H9 (cell line): ENCODE results near the gene ARMH3. TPM values are rescaled to one million over a fixed set of nuclear protein-coding genes. Genes with fewer than 3 reads are reported as not detected.

Source experiments
- DNase-seq: peaks from one replicate; pipeline ENCODE4 v3.0.0-alpha.2; 2017
- H2AFZ ChIP-seq: one replicate; pipeline ENCODE4 v1.6.1; 2013; ENCODE audit warnings: mild to moderate bottlenecking, low read length, control low read depth, moderate library complexity
- H2AK5ac ChIP-seq: 2 replicates; pipeline ENCODE4 v1.6.1; 2013; ENCODE audit warnings: low read length, control low read depth, mixed read lengths; ENCODE audit not compliant: insufficient read length
- H2BK120ac ChIP-seq: one replicate; pipeline ENCODE4 v1.6.1; 2013; ENCODE audit warnings: low read depth, mild to moderate bottlenecking, low read length, control low read depth, inconsistent platforms; ENCODE audit not compliant: poor library complexity, severe bottlenecking
- H2BK12ac ChIP-seq: 2 replicates; pipeline ENCODE4 v1.6.1; 2013; ENCODE audit warnings: low read length, control low read depth, mixed read lengths, low read depth; ENCODE audit not compliant: insufficient read length
- H2BK15ac ChIP-seq: 2 replicates; pipeline ENCODE4 v1.6.1; 2013; ENCODE audit warnings: low read depth, low read length, control low read depth
- H2BK20ac ChIP-seq: one replicate; pipeline ENCODE4 v1.6.1; 2013; ENCODE audit warnings: low read depth, mild to moderate bottlenecking, low read length, control low read depth, inconsistent platforms; ENCODE audit not compliant: poor library complexity, severe bottlenecking
- H2BK5ac ChIP-seq: 2 replicates; pipeline ENCODE4 v1.6.1; 2013; ENCODE audit warnings: low read length, control low read depth, mixed read lengths; ENCODE audit not compliant: insufficient read length
- H3K14ac ChIP-seq: 2 replicates; pipeline ENCODE4 v1.6.1; 2013; ENCODE audit warnings: low read length, control low read depth; ENCODE audit not compliant: insufficient read depth
- H3K18ac ChIP-seq: 2 replicates; pipeline ENCODE4 v1.6.1; 2013; ENCODE audit warnings: low read depth, mild to moderate bottlenecking, mixed read lengths, low read length, control low read depth; ENCODE audit not compliant: insufficient read length
- H3K23ac ChIP-seq: 2 replicates; pipeline ENCODE4 v1.6.1; 2013; ENCODE audit warnings: low read length, control low read depth, mixed read lengths, low read depth; ENCODE audit not compliant: insufficient read length
- H3K23me2 ChIP-seq: 2 replicates; pipeline ENCODE4 v1.6.1; 2013; ENCODE audit warnings: low read depth, mild to moderate bottlenecking, mixed read lengths, low read length, control low read depth; ENCODE audit not compliant: insufficient read length, poor library complexity, severe bottlenecking
- H3K27ac ChIP-seq: 2 replicates; pipeline ENCODE4 v1.5.1; 2013; ENCODE audit warnings: low read length, control low read depth, mixed read lengths, low read depth; ENCODE audit not compliant: insufficient read length
- H3K27me3 ChIP-seq: 2 replicates; pipeline ENCODE4 v1.6.1; 2013; ENCODE audit warnings: low read length, control low read depth, inconsistent platforms; ENCODE audit not compliant: insufficient read depth
- H3K4ac ChIP-seq: 2 replicates; pipeline ENCODE4 v1.6.1; 2013; ENCODE audit warnings: low read depth, mild to moderate bottlenecking, control low read depth, inconsistent platforms, low read length, moderate library complexity
- H3K4me1 ChIP-seq: 2 replicates; pipeline ENCODE4 v1.6.1; 2013; ENCODE audit warnings: low read length, control low read depth, inconsistent platforms; ENCODE audit not compliant: insufficient read depth
- H3K4me2 ChIP-seq: 2 replicates; pipeline ENCODE4 v1.6.1; 2013; ENCODE audit warnings: low read length, control low read depth, mixed read lengths; ENCODE audit not compliant: insufficient read length, insufficient read depth
- H3K56ac ChIP-seq: 2 replicates; pipeline ENCODE4 v1.6.1; 2013; ENCODE audit warnings: low read depth, mild to moderate bottlenecking, mixed read lengths, low read length, control low read depth; ENCODE audit not compliant: insufficient read length
- H3K79me1 ChIP-seq: 2 replicates; pipeline ENCODE4 v1.6.1; 2013; ENCODE audit warnings: low read depth, mild to moderate bottlenecking, moderate library complexity, low read length, control low read depth, inconsistent platforms; ENCODE audit not compliant: insufficient read depth, poor library complexity, severe bottlenecking
- H3K79me2 ChIP-seq: 2 replicates; pipeline ENCODE4 v1.6.1; 2013; ENCODE audit warnings: low read length, control low read depth, inconsistent platforms; ENCODE audit not compliant: insufficient read depth
- H3K9ac ChIP-seq: 2 replicates; pipeline ENCODE4 v1.6.1; 2013; ENCODE audit warnings: low read length, control low read depth, mixed read lengths; ENCODE audit not compliant: insufficient read length; ENCODE audit errors: extremely low read depth
- H3K9me3 ChIP-seq: one replicate; pipeline ENCODE4 v1.6.1; 2013; ENCODE audit warnings: low read depth, low read length, inconsistent platforms; ENCODE audit not compliant: control insufficient read depth
- H3T11ph ChIP-seq: one replicate; pipeline ENCODE4 v1.6.1; 2013; ENCODE audit warnings: mild to moderate bottlenecking, low read length, control low read depth, inconsistent platforms
- H4K20me1 ChIP-seq: one replicate; pipeline ENCODE4 v1.6.1; 2013; ENCODE audit not compliant: control insufficient read depth, insufficient read length, insufficient read depth
- H4K5ac ChIP-seq: 2 replicates; pipeline ENCODE4 v1.6.1; 2013; ENCODE audit warnings: low read depth, mild to moderate bottlenecking, mixed read lengths, low read length, control low read depth; ENCODE audit not compliant: insufficient read length
- H4K8ac ChIP-seq: replicated peaks from 2 replicates; pipeline ENCODE4 v1.6.1; 2013; ENCODE audit warnings: low read length, control low read depth, mixed read lengths, low read depth; ENCODE audit not compliant: insufficient read length
- H4K91ac ChIP-seq: 2 replicates; pipeline ENCODE4 v1.6.1; 2013; ENCODE audit warnings: low read depth, mild to moderate bottlenecking, moderate library complexity, mixed read lengths, low read length, control low read depth; ENCODE audit not compliant: insufficient read length
- H3K27ac Mint-ChIP-seq, 3 experiments: 2 replicates in 2 of 3; 3 replicates in 1 of 3; pipeline ENCODE4 v1.8.0; 2020 to 2021; ENCODE audit warnings: mixed read lengths in 3 of 3, mild to moderate bottlenecking in 1 of 3, moderate library complexity in 1 of 3
- H3K27me3 Mint-ChIP-seq: 2 replicates; pipeline ENCODE4 v1.8.0; 2021; ENCODE audit warnings: low read depth, mild to moderate bottlenecking, moderate library complexity, mixed read lengths
- H3K36me3 Mint-ChIP-seq, 3 experiments: 2 replicates in 2 of 3; 3 replicates in 1 of 3; pipeline ENCODE4 v1.8.0; 2020 to 2021; ENCODE audit warnings: low read depth in 3 of 3, mixed read lengths in 3 of 3; ENCODE audit not compliant: insufficient read depth in 1 of 3
- H3K4me1 Mint-ChIP-seq, 2 experiments: 2 replicates each; pipeline ENCODE4 v1.8.0; 2020; ENCODE audit warnings: mixed read lengths in 2 of 2
- H3K4me3 Mint-ChIP-seq, 2 experiments: 2 replicates in 1 of 2; 3 replicates in 1 of 2; pipeline ENCODE4 v1.8.0; 2020 to 2021; ENCODE audit warnings: mild to moderate bottlenecking in 2 of 2, mixed read lengths in 2 of 2, moderate library complexity in 1 of 2
- H3K9me3 Mint-ChIP-seq, 2 experiments: 2 replicates in 1 of 2; 3 replicates in 1 of 2; pipeline ENCODE4 v1.8.0; 2020; ENCODE audit warnings: mild to moderate bottlenecking in 2 of 2, mixed read lengths in 2 of 2, moderate library complexity in 1 of 2
- WGBS: extraction: QIAGEN DNeasy Blood & Tissue Kit; methylation state at CpG from one replicate; pipeline ENCODE4 v1.1.7; 2013; ENCODE audit warnings: missing lambda C conversion rate, low lambda C conversion rate, mixed read lengths; ENCODE audit not compliant: insufficient read length; ENCODE audit errors: extremely low coverage; 5-methylcytosine and 5-hydroxymethylcytosine counted together
- total RNA-seq: library from RNA; stranded (reverse); gene quantifications from 2 replicates; pipeline ENCODE4 v1.2.1, GENCODE V29; 2021
- TF ChIP-seq, protein P1 (sequence below): fragments of 200-600 bp; sonication (generic); conservative IDR thresholded peaks from 3 replicates; pipeline ENCODE4 v1.8.0; 2021; ENCODE audit warnings: antibody characterized with exemption, mild to moderate bottlenecking

Gene ARMH3
- total RNA-seq, 1 experiment from 2014 or later: 20.4 TPM

GRCh38 chr10:102086196-102086595 is 30.2 kb upstream of the ARMH3 start:
- Histone ChIP-seq H3K56ac (no peak overlapping the region), H3K27me3 (no peaks in the 10 kb centered on the region), H3K18ac (no peak overlapping the region), H3K79me1 (no peaks in the 10 kb centered on the region), H3K23ac (no peak overlapping the region), H3K14ac (no peak overlapping the region), H3K9ac (no peak overlapping the region), H2AFZ (no peak overlapping the region), H3K4me2 (no peak overlapping the region), H2BK120ac (no peak overlapping the region), H2BK5ac (no peak overlapping the region), H2BK20ac (no peak overlapping the region), H4K91ac (no peak overlapping the region), H4K5ac (no peak overlapping the region), H3K9me3 (no peaks in the 10 kb centered on the region), H2BK12ac (no peak overlapping the region), H3K4me1 (no peaks in the 10 kb centered on the region), H4K20me1 (no peaks in the 10 kb centered on the region), H3K23me2 (no peaks in the 10 kb centered on the region), H2BK15ac (no peak overlapping the region), H3T11ph (no peak overlapping the region), H3K4ac (no peak overlapping the region), H3K79me2 (no peaks in the 10 kb centered on the region), H3K27ac (no peak overlapping the region), H2AK5ac (no peak overlapping the region), H4K8ac (no peak overlapping the region)
- DNase-seq: no peak
- H3K4me1 Mint-ChIP-seq: no peaks in the 10 kb centered on the region
- no CpG with 5 or more reads among the region's 8 CpGs for WGBS
- H3K27me3 Mint-ChIP-seq: peaks cover under 1% of the 10 kb centered on the region; the same call in 1 of the 2 replicates
- no peaks in the 10 kb centered on the region for H3K9me3 Mint-ChIP-seq
- no peak overlapping the region for H3K4me3 Mint-ChIP-seq
- H3K27ac Mint-ChIP-seq: no peak overlapping the region
- peaks cover 0 to 1% (median 0%) of the 10 kb centered on the region in 3 experiments; a peak in 2 of 7 replicates for H3K36me3 Mint-ChIP-seq
- TF ChIP-seq, protein P1, sequence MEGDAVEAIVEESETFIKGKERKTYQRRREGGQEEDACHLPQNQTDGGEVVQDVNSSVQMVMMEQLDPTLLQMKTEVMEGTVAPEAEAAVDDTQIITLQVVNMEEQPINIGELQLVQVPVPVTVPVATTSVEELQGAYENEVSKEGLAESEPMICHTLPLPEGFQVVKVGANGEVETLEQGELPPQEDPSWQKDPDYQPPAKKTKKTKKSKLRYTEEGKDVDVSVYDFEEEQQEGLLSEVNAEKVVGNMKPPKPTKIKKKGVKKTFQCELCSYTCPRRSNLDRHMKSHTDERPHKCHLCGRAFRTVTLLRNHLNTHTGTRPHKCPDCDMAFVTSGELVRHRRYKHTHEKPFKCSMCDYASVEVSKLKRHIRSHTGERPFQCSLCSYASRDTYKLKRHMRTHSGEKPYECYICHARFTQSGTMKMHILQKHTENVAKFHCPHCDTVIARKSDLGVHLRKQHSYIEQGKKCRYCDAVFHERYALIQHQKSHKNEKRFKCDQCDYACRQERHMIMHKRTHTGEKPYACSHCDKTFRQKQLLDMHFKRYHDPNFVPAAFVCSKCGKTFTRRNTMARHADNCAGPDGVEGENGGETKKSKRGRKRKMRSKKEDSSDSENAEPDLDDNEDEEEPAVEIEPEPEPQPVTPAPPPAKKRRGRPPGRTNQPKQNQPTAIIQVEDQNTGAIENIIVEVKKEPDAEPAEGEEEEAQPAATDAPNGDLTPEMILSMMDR: no peak
